COLO829 (cell line): Measurements from ENCODE around the gene ZACN.
A peak's percentile ranks its signal among the peaks of the same experiment; 100 is the strongest.
"Not testable (repeated sequence)": the region's sequence is repeated elsewhere in the genome, so short reads cannot be mapped to it uniquely, and the experiment has no call there.

ENCODE experiments used
- DNase-seq: peaks from one replicate; pipeline ENCODE4 v3.0.0; 2012; ENCODE audit warnings: low spot score

The ZACN gene

DNA sequence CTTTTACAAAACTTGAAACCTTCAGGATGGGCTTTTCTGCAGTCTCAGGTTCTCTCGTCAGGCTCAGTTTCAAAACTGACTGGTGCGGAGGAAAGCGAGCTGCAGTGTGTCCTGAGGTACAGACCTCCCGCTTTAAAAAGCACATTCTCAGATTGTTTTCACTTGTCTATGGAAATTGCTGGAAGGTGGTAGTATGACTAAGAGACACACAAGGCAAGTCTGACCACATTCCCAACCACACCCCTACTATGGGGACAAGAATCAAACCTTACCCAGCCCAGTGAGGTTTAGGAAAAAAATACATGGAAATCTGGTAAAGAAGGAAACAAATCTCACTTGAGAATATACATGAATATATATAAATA, 24.9 kb upstream of the ZACN start:
- DNase-seq: peak; percentile 42

DNA sequence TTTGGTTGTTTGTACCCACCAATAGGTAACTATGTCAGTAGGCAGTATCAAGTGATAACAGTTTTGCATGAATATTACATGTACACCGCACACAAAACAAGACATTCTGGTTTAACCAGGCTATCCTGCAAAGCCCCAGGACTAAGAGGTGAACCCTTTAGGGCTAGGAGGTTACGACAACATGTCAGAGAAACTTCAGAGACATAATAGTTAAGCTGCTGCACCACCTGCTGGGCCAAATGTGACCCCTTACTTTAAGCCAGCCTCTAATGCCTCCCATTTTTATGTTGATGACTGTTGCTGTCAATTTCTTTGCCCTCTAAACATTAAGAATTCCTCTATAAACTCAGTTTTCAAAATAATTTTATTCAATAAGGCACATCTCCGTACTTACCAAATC, 22.1 kb upstream of the ZACN start:
- no peak for DNase-seq

DNA sequence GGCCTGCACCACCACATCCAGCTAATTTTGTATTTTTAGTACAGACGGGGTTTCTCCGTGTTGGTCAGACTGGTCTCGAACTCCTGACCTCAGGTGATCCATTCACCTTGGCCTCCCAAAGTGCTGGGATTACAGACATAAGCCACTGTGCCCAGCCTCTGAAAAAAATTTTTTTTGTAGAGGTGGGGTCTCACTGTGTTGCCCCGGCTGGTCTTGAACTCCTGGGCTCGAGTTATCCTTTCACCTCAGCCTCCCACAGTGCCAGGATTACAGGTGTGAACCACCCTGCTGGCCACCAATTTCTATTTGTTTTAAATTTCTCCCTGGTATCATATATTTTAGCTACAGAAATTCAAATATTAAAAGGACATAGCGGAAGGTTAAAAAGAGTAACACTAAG, 20.7 kb upstream of the ZACN start:
- not testable (repeated sequence) for DNase-seq

DNA sequence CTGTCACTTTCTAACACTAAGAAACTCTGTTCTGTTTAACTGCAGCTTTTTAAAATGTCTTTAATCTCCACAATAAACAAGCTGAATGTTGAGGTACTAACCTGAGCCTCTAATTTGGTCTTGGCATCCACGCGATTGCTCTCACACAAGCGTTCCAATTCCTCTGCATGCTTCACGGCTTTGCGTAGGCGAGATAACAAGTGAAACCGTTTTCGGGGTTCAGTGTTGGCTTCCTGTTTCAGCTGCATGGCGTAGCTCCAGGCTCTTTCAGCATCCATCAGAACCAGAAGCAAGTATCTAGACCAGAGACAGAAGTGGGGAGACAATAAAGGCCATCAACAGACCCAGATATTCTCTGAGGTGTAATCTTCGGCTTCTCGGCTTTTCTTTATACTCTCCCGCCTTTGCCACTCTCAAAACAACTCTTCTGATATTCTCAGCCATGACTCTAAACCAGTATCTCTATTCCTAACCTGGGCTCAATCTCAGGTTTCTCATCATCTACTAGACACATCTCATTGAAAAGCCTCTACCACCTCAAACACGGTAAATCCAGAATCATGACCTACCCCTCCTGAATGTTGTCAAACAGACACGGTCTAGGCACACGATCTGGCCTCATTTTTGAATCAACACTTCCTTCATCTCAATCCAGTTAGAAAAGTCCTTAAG, 15.0 kb upstream of the ZACN start:
- no peak for DNase-seq

DNA sequence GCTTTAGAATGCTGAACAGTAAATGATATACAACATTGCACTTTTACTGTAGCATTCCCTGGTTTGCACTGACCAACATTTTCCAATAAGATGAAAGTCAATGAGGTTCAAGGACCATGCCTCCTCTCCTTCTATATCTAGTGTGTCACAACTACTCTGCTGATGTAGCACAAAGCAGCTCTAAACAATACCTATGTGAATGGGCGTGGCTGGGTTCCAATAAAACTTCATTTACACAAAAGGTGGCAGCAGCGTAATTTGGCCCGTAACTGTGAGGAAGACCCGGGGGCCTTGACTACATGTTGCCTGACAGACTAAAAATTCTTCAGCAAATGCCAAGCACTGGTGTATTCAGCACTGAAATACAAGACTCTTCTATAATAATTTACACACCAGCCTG, 13.2 kb upstream of the ZACN start:
- no peak for DNase-seq

DNA sequence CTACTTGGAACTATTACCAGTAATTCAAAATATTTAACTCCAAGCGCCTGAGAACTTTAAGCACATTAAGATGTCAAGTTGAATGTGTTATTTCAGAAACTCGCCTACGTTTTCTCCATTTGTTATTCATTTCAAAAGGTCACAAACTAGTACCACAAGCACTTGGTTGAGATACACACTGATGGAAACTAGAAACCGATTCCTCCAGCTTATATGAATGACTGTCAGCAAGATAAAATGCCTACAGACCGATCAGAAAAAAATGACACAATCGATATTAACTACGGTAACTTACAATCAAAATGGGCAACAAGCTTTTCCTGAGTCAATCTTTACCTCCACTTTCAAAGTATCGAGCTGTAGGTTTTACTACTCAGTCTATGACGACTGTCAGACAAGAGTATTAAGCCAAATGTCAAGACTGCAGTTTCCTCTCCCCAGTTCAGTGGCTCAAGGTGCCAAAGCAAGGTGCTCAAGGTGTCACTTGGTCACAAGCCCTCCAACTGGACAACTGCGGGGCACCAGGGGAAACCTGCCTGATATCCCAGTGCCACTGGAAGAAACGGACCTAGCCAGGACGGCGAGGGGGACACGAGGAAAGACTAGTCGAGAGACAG, 7.3 kb upstream of the ZACN start:
- DNase-seq: no peak

DNA sequence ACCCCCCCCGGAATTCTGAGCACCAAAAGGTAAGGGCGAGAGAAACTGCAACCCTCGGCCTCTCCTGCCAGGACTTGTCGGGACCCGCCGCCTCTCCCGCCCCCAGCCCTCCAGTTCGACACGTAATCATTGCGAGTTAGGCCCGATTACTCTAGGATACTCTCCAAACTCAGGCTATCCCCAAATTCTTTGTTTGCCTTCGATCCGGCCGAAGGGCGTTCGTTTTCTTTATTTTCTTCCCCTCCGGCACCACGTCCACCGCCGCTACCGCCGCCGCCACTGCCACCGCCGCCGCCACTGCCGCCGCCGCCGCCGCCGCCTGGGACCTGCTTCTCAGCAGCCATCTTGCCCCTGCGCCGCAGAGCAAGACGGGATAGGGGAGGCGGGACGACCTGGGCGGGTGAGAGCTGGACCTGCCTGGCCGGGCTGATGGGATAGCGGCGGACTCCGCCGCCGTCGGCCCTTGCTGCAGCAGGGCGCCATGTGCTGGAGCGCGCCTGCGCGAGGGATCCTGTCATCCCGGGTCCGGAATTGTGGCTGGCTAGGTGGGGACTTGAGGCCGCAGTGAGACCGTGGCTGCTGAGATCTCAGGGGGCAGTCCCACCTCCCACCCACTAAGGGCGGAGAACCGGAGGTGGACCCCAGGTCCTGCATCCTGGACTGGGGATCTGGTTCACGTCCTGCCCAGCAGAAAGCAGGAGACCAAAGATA, 6.7 kb upstream of the ZACN start, which contains the start of gene SRP68:
SRP68 (minus strand) TSS at position 370 of the 711 bp plus-strand sequence; CDS start at position 344, 26 bp downstream.
- DNase-seq: peak; percentile 92

DNA sequence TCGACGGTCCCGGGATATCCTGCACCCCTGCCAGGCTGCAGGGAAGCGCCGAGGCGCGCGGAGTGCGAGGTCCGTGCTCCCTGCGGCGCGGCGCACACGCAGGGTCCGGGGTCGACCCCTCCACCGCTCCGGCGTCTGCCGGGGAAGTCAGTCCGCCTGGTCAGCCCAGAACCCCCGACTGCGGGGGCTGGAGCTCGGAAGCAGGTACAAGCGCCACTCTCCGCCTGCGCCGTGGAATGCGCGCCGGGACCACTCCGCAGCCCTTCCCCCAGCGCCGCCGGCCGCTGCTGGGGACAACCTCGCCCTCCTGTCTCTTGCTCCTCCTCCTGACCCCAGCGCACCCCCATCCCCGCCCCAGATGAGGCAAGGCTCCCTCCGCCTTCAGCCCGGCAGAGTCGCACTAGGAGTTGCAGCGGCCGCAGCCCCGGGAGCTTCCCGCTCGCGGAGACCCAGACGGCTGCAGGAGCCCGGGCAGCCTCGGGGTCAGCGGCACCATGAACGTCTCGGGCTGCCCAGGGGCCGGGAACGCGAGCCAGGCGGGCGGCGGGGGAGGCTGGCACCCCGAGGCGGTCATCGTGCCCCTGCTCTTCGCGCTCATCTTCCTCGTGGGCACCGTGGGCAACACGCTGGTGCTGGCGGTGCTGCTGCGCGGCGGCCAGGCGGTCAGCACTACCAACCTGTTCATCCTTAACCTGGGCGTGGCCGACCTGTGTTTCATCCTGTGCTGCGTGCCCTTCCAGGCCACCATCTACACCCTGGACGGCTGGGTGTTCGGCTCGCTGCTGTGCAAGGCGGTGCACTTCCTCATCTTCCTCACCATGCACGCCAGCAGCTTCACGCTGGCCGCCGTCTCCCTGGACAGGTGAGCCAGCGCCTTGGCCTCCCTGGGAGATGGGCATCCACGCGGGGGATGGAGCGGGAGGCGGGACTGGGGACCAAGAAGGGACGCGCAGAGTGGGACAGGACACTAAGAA, 4.3 kb upstream of the ZACN start, which contains the start of gene GALR2:
GALR2 (plus strand) TSS at position 392 of the 974 bp plus-strand sequence; CDS start at position 495, 103 bp downstream.
- no peak for DNase-seq

DNA sequence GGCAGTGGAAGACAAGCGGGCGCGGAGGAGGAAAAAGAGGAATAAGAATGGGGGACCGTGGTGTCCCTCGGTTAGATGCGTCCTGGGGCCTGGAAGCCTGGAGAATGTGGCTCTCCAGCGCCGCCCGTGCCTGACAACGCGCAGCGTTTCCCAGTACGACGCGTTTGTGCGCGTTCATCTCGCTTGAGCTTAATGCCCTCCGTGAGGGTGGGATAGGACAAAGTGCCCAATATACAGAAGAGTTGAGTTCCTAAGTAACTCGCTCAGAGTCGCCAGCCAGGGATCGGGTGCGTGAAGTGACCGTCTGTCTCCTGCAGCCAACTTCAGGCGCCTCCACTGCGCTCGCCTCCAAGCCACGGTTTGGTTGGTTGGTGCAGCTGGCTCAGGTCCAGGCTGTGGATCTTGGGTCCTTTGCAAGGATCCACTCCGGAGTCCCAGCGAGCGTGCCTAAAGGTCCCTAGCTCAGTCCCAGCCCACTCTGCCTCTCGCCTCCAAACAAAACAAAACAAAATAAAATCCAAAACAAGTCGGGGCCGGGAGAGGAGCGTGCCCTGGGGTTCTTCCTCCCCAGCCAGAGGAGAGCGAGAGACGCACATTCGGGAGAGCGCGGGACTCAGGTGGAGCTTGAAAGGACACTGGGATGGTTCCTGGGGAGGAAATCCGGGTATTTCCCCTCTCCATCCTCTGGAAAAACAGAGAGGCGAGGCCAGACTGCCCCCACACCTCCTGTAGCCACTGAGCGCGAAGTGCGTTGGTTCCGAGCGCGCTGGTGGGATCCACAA, 3.4 kb upstream of the ZACN start:
- no peak for DNase-seq

DNA sequence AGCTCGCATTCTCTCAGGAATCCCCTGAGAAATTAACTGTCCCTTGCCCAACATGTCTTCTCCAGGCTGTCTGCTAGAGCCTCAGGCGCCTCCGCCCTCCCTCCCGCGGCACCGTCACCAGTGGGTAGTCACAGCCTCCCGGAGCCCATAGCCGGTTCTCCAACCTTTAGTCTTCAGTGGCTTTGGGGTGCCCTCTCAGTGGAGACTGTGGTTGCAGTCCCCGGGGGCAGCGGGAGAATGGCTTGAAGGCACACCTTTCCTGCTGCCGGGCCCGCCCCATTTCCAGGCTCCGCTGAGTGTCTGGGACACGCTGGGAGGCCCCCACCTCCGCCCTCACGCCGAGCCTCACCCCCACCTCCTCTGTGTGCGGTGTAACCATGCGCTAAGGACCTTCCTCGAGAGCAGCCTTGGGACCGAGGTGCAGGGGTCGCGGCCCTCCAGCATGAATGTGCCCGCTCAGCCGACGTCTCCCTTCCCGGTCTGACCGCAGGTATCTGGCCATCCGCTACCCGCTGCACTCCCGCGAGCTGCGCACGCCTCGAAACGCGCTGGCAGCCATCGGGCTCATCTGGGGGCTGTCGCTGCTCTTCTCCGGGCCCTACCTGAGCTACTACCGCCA, 2.7 kb upstream of the ZACN start:
- DNase-seq: no peak

DNA sequence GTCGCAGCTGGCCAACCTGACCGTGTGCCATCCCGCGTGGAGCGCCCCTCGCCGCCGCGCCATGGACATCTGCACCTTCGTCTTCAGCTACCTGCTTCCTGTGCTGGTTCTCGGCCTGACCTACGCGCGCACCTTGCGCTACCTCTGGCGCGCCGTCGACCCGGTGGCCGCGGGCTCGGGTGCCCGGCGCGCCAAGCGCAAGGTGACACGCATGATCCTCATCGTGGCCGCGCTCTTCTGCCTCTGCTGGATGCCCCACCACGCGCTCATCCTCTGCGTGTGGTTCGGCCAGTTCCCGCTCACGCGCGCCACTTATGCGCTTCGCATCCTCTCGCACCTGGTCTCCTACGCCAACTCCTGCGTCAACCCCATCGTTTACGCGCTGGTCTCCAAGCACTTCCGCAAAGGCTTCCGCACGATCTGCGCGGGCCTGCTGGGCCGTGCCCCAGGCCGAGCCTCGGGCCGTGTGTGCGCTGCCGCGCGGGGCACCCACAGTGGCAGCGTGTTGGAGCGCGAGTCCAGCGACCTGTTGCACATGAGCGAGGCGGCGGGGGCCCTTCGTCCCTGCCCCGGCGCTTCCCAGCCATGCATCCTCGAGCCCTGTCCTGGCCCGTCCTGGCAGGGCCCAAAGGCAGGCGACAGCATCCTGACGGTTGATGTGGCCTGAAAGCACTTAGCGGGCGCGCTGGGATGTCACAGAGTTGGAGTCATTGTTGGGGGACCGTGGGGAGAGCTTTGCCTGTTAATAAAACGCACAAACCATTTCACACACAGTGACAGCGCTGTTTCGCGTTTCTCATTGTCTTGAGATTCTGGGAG, 2.0 kb upstream of the ZACN start:
- DNase-seq: no peak

DNA sequence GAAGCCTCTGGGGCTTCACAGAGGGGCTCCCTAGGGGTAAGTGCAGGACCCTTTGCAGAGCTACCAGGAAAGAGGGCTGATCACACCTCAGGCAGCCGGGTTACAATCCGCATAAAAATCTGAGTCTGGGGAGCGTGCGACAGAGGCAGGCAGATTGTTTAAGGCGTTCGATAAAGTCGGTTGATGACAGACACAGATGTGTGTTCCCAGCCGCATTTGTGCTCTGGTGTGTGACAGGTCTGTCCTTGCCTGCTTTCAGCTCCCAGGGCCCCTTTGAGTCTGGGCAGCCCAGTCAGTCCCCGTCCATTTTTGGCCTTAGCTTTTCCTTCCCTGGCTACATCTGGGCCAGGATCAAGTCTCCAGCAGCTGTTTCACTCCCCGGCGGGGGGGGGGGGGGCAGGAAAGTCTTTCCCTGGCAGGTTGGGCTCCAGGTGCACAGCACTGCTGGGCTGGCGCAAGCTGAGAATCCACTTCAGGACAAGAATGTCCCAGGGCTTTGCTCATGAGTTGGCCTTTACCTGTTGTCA, 1.3 kb upstream of the ZACN start:
- no peak for DNase-seq

DNA sequence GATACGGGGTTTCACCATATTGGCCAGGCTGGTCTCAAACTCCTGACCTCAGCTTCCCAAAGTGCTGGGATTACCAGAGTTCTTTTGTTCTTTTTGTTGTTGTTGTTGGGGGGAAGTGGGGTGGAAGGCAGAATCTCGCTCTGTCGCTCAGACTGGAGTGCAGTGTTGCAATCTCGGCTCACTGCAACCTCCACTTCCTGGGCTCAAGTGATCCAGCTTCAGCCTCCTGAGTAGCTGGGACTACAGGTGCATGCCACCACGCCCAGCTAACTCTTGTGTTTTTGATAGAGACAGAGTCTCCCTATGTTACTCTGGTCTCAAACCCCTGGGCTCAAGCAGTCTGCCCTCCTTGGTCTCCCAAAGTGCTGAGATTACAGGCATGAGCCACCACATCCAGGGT, 612 bp upstream of the ZACN start:
- DNase-seq: not testable (repeated sequence)

DNA sequence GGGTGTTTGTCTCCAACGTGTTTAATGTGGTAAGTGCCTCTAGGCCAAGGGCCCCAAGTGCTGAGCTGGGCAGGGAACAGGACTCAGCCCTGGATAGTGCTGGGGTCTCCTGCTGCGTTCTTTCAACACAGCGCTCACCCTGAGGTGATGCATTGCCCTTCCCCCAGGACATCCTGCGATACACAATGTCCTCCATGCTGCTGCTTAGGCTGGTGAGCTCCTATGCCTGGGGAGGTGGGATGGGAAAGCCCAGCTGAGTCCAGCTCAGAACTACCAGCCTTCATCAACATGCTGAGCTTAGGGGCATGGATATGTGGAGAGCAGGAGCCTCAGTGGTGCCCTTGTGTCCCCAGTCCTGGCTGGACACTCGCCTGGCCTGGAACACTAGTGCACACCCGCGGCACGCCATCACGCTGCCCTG, 563 bp downstream of the ZACN start:
- DNase-seq: no peak

DNA sequence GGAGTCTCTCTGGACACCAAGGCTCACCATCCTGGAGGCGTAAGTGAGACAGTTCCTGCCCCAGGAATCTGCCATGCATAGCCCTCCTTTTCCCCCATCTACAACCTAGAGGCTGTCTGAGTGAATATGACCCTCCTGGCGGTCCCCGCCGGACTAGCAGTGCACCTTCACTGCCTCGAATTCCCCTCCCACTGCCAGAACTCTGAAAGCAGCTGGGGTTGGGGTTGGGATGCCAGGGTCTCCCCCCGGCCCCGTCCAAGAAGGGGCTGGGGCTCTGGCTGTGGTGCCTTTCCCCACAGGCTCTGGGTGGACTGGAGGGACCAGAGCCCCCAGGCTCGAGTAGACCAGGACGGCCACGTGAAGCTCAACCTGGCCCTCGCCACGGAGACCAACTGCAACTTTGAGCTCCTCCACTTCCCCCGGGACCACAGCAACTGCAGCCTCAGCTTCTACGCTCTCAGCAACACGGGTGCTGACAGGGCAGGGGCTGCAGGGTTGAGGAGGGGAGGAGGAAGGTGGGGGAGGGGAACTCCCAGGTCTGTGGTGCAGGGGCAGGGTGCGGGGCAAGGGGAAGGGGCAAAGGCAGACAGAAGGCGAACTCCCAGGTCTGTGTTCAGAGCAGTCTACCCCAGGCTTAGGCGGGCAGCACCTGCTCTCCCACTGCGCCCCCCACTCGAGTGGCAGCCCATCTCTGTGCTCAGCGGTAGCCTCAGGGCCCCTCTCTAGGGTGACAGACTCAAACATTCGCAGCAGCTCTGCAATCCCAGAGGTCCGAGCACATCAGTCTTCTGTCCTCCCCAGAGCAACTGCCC, 1.2 kb downstream of the ZACN start:
- DNase-seq: no peak

DNA sequence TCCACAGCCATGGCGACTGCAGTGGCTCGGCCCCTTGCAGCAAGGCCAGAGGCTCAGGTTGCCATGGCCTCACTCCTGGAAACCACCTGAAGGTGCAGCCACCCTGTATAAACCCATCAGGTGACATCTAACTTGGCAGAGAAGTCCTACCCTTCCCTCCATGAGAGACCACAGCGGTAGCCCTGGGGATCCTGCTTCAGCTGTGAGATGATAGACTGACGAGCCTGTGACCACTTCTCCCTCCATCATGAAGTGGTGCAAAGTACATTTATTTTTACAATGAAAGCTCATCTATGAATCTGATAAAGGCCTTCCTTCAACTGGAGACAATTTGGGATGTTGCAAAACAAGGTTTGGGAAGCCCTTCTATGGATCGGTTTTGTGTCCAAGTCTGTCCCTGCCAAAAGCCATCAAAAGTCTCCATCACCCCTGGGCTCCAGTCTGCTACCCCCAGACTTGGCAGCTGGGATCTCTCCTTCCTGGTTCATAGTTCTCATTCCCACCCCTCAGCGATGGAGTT, 1.8 kb downstream of the ZACN start:
- DNase-seq: no peak

DNA sequence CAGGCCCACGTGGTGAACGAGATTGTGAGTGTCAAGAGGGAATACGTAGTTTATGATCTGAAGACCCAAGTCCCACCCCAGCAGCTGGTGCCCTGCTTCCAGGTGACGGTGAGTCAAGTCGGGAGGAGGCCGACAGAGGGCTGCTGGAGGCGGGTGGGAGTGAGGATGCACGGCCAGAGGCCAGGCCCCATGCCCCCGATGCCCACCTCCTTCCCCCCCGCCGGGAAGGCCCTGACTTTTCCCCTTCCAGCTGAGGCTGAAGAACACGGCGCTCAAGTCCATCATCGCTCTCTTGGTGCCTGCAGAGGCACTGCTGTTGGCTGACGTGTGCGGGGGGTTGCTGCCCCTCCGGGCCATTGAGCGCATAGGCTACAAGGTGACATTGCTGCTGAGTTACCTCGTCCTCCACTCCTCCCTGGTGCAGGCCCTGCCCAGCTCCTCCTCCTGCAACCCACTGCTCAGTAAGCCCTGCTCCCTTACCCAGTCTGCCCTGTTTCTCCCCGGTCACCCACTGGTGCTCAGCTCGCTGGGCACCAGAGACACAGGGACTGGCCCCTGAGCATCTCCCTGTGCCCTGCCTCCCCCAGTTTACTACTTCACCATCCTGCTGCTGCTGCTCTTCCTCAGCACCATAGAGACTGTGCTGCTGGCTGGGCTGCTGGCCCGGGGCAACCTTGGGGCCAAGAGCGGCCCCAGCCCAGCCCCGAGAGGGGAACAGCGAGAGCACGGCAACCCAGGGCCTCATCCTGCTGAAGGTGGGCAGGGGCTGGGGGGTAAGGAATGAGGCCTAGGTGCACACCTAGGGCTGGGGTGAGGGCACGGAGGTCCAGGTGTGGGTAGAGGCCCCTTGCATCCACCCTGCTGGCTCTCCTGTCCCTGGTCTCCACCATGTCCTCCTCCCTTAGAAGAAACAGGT, 2.6 kb downstream of the ZACN start:
- no peak for DNase-seq
